Occipital lobe (tissue), 2 donors: ENCODE measurements around the gene PBX4. TPM values are rescaled to one million over a fixed set of nuclear protein-coding genes. Genes with fewer than 3 reads are reported as not detected.
A peak's percentile ranks its signal among the peaks of the same experiment; 100 is the strongest.

Experiments used
- DNase-seq: peaks from one replicate; lab custom pipeline; 2025; lab: John Stamatoyannopoulos, UW
- total RNA-seq: library from RNA; depleted of rRNA; stranded (reverse); fragments of >200 nt; gene quantifications from one replicate; pipeline ENCODE4 v1.2.3, GENCODE V29; 2014

PBX4 gene
- total RNA-seq, 1 donor from 2014 or later, result 14.8 TPM

- no peak for DNase-seq
Observed at GRCh38 chr19:19527674-19528625, 90.5 kb downstream of the PBX4 start.

GRCh38 chr19:19527371-19527656, 91.2 kb downstream of the PBX4 start:
- DNase-seq, result no peak

GRCh38 chr19:19526581-19527370, 91.7 kb downstream of the PBX4 start:
- DNase-seq, result no peak

- DNase-seq, result no peak
Observed at GRCh38 chr19:19525611-19526380, 92.7 kb downstream of the PBX4 start.

DNA sequence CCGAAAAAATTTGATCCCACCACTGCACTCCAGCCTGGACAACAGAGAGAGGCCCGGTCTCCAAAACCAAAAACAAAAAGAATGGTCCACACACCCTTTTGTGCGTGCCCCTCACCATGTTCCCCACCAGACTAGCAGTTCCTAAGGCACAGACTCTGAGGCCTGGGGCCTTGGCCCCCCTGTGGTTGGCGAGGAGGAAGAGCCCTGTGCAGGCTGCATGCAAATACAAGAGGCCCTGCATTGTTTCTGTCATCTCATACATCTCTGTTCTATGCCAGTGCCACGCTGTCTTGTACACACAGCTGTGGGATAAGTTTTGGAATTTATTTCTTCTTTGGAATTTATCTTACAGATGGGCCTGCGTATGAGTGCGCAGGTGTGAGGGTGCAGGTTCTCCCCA, 94.4 kb downstream of the PBX4 start:
- no peak for DNase-seq

DNA sequence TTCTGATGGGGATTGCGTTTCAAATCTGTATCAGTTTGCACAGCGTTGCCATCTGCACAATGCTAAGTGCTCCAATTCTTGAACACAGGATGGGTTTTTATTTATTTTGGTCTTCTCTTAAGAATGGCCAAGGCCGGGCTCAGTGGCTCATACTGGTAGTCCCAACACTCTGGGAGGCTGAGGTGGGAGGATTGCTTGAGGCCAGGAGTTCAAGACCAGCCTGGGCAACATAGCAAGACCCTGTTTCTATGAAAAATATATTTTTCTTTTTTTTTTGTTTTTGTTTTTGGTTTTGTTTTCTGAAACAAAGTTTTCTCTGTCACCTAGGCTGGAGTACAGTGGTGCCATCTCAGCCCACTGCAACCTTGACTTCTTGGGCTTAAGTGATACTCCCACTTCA, 95.3 kb downstream of the PBX4 start:
- no peak for DNase-seq

- DNase-seq, result no peak
Observed at GRCh38 chr19:19520989-19521388, 97.5 kb downstream of the PBX4 start.

- no peak for DNase-seq
Observed at GRCh38 chr19:19517235-19517619, 101.3 kb downstream of the PBX4 start.

GRCh38 chr19:19515642-19516519, 102.6 kb downstream of the PBX4 start, which contains the start of gene NDUFA13:
Gene NDUFA13 (plus strand): TSS chr19:19516225. CDS start chr19:19516239, 14 bp downstream.
- DNase-seq, result peak; percentile 87

DNA sequence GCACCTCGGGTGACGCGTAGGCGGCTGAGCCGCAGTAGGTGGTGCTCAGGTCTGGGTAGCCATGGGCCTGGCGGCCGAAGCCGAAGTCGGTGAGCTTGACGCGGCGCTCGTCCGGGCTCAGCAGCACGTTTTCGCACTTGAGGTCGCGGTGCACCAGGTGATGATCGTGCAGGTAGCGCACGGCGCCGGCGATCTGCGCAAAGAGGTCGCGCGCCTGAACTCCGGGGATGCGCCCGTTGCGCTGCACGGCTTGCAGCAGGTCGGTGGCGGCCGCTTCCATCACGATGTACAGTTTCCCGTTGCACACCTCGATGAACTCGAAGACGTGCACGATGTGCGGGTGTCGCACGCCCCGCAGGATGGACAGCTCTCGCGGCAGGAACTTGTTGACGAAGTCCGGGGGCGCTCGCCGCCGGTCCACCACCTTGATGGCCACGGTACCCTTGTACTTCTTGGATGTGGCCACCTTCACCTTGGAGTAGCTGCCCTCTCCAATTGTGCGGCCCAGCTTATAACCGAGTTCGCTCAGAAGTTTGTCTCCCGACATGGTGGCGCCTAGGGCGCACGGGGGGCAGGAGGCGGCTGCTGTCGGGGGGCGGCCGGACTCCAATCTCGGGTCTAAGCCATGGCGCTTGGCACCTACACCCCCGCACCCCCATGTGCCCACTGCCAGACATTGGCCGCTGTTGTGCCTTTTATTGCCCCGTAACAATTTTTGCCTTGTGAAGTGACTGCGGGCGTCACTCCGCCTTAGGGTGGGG, 103.4 kb downstream of the PBX4 start, which contains the start of gene TSSK6:
Gene TSSK6, minus strand, starts transcription at position 668 of the 761 bp plus-strand sequence. Its CDS starts 121 bp downstream, at position 547.
- no peak for DNase-seq

DNA sequence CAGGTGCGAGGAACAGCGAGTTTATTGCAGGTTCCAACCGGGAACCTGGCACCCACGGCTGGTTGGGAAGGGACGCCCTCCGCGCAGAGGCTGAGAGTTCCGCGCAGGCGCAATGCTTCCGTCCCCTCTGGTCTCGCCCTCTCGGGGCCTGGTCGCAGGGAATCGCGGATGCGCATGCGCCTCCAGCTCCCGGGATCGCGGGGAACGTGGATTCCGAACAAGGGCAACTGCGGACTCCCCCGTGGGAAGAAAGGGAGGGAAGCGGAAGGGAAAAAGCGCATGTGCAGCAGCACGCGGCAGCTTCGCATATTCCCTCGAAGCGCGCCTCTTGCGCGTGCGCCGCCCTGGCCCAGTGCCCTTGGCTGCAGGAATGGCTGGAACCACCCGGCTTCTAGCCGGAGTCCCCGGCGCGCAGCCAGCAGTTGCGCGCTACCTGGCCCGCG, 104.3 kb downstream of the PBX4 start:
- DNase-seq, result peak; percentile 32

DNA sequence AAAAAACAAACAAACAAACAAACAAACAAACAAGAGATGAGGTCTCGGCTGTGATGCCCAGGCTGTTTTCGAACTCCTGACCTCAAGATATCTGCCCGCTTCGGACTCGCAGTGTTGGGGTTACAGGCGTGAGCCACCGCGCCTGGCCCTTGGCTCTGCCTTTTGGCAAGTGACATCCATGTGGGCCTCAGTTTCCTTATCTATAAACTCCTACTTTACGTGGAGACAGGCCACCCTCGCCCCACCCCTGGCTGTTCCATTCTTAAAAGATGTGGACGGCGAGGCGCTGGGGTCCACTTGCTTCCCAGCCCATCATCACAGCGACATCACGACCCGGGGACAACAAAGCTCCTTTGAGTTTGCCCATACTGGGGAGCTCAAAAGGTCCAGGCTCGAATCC, 104.8 kb downstream of the PBX4 start:
- DNase-seq, result no peak

Other genes starting within 250 kb of the PBX4 start
- 14.2 TPM for gene GATAD2A, start 213.0 kb downstream of the PBX4 start, total RNA-seq
- gene TSSK6, start 103.1 kb downstream of the PBX4 start, total RNA-seq, result 1.2 TPM
- gene NDUFA13, start 102.5 kb downstream of the PBX4 start, total RNA-seq, result 60.4 TPM
- gene YJEFN3, start 89.8 kb downstream of the PBX4 start, total RNA-seq, result 1.6 TPM
- 0.62 TPM for gene CILP2, start 80.4 kb downstream of the PBX4 start, total RNA-seq
- 13.3 TPM for gene LPAR2, start 9.5 kb upstream of the PBX4 start, total RNA-seq
- 14.3 TPM for gene GMIP, start 25.0 kb upstream of the PBX4 start, total RNA-seq
- 19.8 TPM for gene ATP13A1, start 45.0 kb upstream of the PBX4 start, total RNA-seq
- gene ZNF101, start 50.2 kb upstream of the PBX4 start, total RNA-seq, result 12.2 TPM
- 30.3 TPM for gene ZNF14, start 114.4 kb upstream of the PBX4 start, total RNA-seq
- gene ZNF506, start 203.1 kb upstream of the PBX4 start, total RNA-seq, result 69.3 TPM
- 44.3 TPM for gene ZNF253, start 247.2 kb upstream of the PBX4 start, total RNA-seq